ENCODE data around the gene SLC35F3. TPM values are rescaled to one million over a fixed set of nuclear protein-coding genes. Genes with fewer than 3 reads are reported as not detected.
"Not testable (repeated sequence)": the region's sequence is repeated elsewhere in the genome, so short reads cannot be mapped to it uniquely, and the experiment has no call there.

Gene SLC35F3
- polyA plus RNA-seq, 1 donor, result 0.58 TPM

GRCh38 chr1:234200566-234200965, 296.1 kb downstream of the SLC35F3 start:
- no peak for DNase-seq

GRCh38 chr1:234201600-234201999, 297.1 kb downstream of the SLC35F3 start:
- DNase-seq, result no peak

DNA sequence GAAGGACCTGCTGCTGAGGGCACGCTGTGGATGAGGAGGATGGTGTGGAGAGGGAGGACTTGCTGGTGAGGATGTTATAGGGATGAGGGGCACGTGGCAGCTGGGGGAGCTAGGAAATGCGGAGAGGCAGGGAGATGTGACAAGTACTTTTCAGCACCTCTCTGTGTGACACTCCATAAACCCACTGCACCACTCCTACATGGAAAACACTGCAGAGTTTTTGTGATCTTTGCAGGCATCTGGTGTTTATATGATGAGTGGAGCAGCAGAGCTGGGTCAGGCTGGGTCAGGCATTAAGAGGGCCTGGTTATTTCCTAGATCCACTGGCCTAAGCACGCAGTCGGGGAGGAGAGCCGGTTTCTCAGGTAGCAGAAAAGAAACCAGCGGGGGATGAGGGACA, 301.5 kb downstream of the SLC35F3 start:
- no peak for DNase-seq

GRCh38 chr1:234206651-234207284, 302.3 kb downstream of the SLC35F3 start:
- no peak for DNase-seq

DNA sequence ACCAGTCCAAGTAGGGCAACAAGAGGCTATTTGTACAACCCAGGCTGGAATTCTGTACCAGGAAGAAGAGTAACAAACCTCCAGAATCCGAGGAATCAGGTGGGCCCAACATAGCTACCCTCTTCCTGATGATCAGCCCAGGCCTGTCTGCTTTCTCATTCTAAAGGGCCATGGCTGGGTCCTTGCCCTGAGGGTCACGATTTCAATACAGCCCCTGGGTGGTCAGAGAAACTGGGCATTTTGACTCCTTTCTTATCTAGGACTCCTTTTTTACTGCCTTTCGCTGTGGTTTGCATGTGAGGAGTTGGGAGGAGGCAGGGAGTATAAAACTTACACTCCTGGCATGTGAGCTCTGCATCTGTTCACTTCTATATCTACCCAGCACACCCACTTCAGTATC, 303.9 kb downstream of the SLC35F3 start:
- no peak for DNase-seq

DNA sequence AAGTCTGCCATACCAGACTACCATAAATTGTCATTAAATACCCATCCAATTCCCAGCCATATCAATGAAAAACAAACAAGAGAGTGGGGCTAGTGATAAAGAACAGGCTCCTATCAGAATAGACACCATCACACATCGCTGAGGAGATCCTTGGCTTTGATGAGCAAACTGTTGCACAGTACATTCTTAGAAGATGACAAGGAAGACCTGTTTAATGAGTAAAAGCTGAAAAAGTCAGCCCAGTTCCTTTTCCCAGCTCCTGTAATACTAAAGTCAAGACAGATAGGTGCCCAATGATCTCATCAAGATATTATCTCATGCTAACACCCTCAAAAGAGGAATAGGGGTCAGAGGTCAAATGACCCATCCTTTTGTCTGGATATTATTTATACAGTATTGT, 304.3 kb downstream of the SLC35F3 start:
- DNase-seq, result no peak

DNA sequence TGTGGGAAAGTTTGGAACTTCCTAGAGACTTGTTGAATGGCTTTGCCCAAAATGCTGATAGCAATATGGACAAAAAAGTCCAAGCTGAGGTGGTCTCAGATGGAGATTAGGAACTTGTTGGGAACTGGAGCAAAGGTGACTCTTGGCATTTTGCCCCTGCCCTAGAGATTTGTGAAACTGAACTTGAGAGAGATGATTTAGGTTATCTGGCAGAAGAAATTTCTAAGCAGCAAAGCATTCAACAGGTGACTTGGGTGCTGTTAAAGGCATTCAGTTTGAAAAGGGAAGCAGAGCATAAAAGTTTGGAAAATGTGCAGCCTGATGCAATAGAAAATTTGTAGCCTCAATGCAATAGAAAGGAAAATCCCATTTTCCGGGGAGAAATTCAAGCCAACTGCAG, 306.0 kb downstream of the SLC35F3 start:
- DNase-seq, result not testable (repeated sequence)

- not testable (repeated sequence) for DNase-seq
Observed at GRCh38 chr1:234211855-234212254, 307.4 kb downstream of the SLC35F3 start.

- DNase-seq, result no peak
Observed at GRCh38 chr1:234212764-234213657, 308.5 kb downstream of the SLC35F3 start.

- DNase-seq, result no peak
Observed at GRCh38 chr1:234213658-234214128, 309.2 kb downstream of the SLC35F3 start.

GRCh38 chr1:234214129-234214910, 309.8 kb downstream of the SLC35F3 start:
- DNase-seq, result no peak

- no peak for DNase-seq
Observed at GRCh38 chr1:234214911-234215892, 310.7 kb downstream of the SLC35F3 start.

- DNase-seq, result no peak
Observed at GRCh38 chr1:234216116-234216703, 311.7 kb downstream of the SLC35F3 start.

- DNase-seq, result no peak
Observed at GRCh38 chr1:234217316-234217840, 312.9 kb downstream of the SLC35F3 start.

DNA sequence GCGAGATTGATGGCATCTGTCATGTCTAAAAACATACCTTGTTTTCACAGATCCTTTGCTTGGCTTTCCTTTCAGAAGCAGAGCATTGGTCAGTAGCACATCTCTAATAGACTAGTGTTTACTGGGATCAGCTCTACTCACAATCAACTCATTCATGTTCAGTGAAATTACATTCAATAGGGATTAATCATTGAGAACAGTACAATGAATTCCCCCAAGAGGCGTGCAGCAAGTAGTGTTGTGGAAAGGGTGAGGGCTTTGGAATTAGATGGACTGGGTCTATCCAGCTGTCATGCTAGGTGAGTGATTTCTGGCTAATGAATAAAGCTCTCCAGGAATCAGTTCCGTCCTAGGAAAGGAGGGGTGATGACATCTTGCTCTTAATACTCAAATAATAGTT, 313.6 kb downstream of the SLC35F3 start:
- no peak for DNase-seq

DNA sequence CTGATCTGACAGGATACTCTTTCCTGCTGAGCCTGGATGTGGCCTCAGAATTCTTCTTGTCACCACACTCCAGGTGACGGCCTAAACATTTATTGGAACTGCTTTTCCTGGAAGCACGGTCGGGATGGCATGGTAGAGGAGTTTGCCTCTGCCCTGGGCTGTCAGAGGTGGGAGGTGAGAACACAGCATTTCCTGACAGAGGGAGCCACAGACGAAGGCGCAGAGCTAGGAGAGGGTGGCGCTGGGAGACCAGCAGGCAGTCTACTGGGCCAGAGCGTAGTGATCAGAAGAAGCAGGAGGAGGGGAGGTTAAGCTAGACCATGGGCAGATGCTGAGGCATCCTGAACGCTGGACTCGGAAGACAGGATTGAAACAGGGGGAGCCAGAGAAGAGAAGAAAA, 315.2 kb downstream of the SLC35F3 start:
- no peak for DNase-seq

DNA sequence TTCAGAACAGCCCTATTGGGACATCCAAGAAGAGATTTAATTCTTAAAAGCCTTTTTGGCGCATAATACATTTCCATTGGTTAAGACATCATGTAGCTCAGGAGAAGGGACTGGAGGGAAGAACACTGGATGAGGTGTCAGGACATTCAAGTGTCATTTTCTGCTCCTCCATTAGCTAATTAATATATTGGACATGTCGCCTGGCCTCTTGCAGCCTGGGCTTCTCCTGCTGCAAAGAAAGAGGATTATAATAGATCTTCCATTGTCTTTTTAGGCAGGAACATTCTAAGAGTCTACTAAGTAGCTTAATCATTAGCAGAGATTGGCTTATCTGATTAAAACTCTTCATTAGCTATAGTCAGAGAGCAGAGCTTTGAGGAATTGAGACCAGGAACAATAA, 317.1 kb downstream of the SLC35F3 start:
- no peak for DNase-seq

GRCh38 chr1:234222561-234223280, 318.2 kb downstream of the SLC35F3 start:
- DNase-seq, result no peak

DNA sequence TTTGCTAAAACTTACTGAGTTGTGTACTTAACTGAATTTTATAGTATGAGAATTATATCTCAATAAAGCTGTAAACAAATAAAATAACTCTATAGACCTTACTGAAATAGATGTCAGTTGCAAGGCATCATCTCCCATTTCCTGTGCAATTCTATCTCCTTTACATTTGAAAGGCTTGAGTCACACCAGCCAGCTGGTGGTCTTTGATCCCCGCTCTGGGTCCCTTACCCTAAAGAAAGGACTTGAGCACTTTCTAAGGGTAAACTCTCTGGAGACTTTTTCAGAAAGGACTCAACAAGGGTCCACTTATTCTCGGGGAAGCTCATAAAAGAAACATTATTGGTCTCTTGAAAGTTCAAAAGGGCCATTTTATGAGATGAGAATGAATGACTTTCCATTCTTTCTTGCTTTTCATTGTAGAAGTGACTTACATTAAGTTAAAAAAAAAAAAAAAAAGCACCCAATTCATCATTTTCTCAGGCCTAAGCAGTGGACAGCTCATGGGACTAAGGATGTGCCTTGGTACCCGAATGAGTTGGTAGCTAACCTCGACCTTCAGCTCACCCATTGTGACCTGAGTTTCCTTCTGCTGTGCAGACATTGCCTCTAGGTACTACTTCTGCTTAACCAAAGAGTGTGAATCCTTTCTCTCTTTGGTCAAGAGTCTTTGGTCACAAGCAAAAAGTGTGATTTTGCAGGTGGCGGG, 321.8 kb downstream of the SLC35F3 start:
- DNase-seq, result no peak

GRCh38 chr1:234226819-234227165, 322.3 kb downstream of the SLC35F3 start:
- no peak for DNase-seq
